NCI-H1694 (cell line): Measurements from ENCODE around the gene CCDC87.
"Not testable (repeated sequence)": the region's sequence is repeated elsewhere in the genome, so short reads cannot be mapped to it uniquely, and the experiment has no call there.

Experiments used
- DNase-seq: peaks from one replicate; lab custom pipeline; 2025; lab: John Stamatoyannopoulos, UW

The CCDC87 gene

GRCh38 chr11:66592457-66593302 is at the start of gene CCDC87, which contains the start of gene CCS:
Gene CCDC87, minus strand, starts transcription at chr11:66593063. Its CDS starts 48 bp downstream, at chr11:66593015.
Gene CCS, plus strand, starts transcription at chr11:66593185. Its CDS starts 77 bp downstream, at chr11:66593262.
- DNase-seq: peak; percentile 82

GRCh38 chr11:66641834-66642233 is 49.0 kb upstream of the CCDC87 start:
- no peak for DNase-seq

- DNase-seq: not testable (repeated sequence)
Observed at GRCh38 chr11:66639814-66640340, 47.0 kb upstream of the CCDC87 start.

GRCh38 chr11:66639066-66639813 is 46.4 kb upstream of the CCDC87 start:
- DNase-seq: no peak

GRCh38 chr11:66638177-66639065 is 45.6 kb upstream of the CCDC87 start, which contains the start of gene RBM4:
Gene RBM4, plus strand, starts transcription at chr11:66638703. Its CDS starts 1,009 bp downstream, at chr11:66639712.
- DNase-seq: peak; percentile 97

GRCh38 chr11:66637557-66638176 is 44.8 kb upstream of the CCDC87 start:
- no peak for DNase-seq

GRCh38 chr11:66636411-66636810 is 43.5 kb upstream of the CCDC87 start:
- DNase-seq: no peak

GRCh38 chr11:66632952-66633351 is 40.1 kb upstream of the CCDC87 start:
- DNase-seq: no peak

- DNase-seq: no peak
Observed at GRCh38 chr11:66631883-66632282, 39.0 kb upstream of the CCDC87 start.

GRCh38 chr11:66629356-66629755 is 36.5 kb upstream of the CCDC87 start:
- DNase-seq: no peak

- DNase-seq: no peak
Observed at GRCh38 chr11:66628061-66628603, 35.3 kb upstream of the CCDC87 start.

- no peak for DNase-seq
Observed at GRCh38 chr11:66626926-66627325, 34.1 kb upstream of the CCDC87 start.

GRCh38 chr11:66626382-66626781 is 33.5 kb upstream of the CCDC87 start:
- no peak for DNase-seq

GRCh38 chr11:66625752-66626149 is 32.9 kb upstream of the CCDC87 start:
- no peak for DNase-seq

- DNase-seq: no peak
Observed at GRCh38 chr11:66625041-66625751, 32.3 kb upstream of the CCDC87 start.

- no peak for DNase-seq
Observed at GRCh38 chr11:66624450-66624849, 31.6 kb upstream of the CCDC87 start.

GRCh38 chr11:66619080-66619554 is 26.3 kb upstream of the CCDC87 start:
- no peak for DNase-seq

- no peak for DNase-seq
Observed at GRCh38 chr11:66617155-66617834, 24.4 kb upstream of the CCDC87 start.

- DNase-seq: peak; percentile 96
Observed at GRCh38 chr11:66616379-66617154, 23.7 kb upstream of the CCDC87 start, which contains the start of gene RBM14. Gene RBM14, plus strand, starts transcription at chr11:66616630. Its CDS starts 91 bp downstream, at chr11:66616721.
